HUDEP-2 (cell line): ENCODE results near the gene MRFAP1L1.
"Not testable (repeated sequence)": the region's sequence is repeated elsewhere in the genome, so short reads cannot be mapped to it uniquely, and the experiment has no call there.

Experiments
- DNase-seq, 76 experiments: peaks; one replicate each; lab custom pipeline; 2025; ENCODE audit not compliant: unreplicated experiment in 76 of 76; lab: John Stamatoyannopoulos, UW

MRFAP1L1 gene

GRCh38 chr4:6692379-6692778, 17.3 kb downstream of the MRFAP1L1 start:
- DNase-seq = no peak

GRCh38 chr4:6689506-6689960, 20.1 kb downstream of the MRFAP1L1 start:
- no peak for DNase-seq

- DNase-seq = peak in 10 of 76 experiments; percentile 13 to 23 (median 17)
Observed at GRCh38 chr4:6688879-6689505, 20.7 kb downstream of the MRFAP1L1 start.

GRCh38 chr4:6687947-6688878, 21.5 kb downstream of the MRFAP1L1 start:
- DNase-seq = no peak

- no peak for DNase-seq
Observed at GRCh38 chr4:6686104-6686787, 23.4 kb downstream of the MRFAP1L1 start.

- DNase-seq = no peak
Observed at GRCh38 chr4:6684656-6685055, 25.0 kb downstream of the MRFAP1L1 start.

GRCh38 chr4:6682862-6683590, 26.6 kb downstream of the MRFAP1L1 start:
- DNase-seq = no peak

- DNase-seq = peak in 17 of 76 experiments; percentile 1 to 38 (median 13)
Observed at GRCh38 chr4:6681191-6681590, 28.5 kb downstream of the MRFAP1L1 start.

- no peak for DNase-seq
Observed at GRCh38 chr4:6680372-6681034, 29.2 kb downstream of the MRFAP1L1 start.

GRCh38 chr4:6676722-6677558, 32.7 kb downstream of the MRFAP1L1 start:
- DNase-seq = no peak

- peak in 43 of 76 experiments; percentile 8 to 71 (median 30) for DNase-seq
Observed at GRCh38 chr4:6674500-6675149, 35.0 kb downstream of the MRFAP1L1 start.

- peak in 75 of 76 experiments; percentile 32 to 94 (median 88) for DNase-seq
Observed at GRCh38 chr4:6673660-6674499, 35.8 kb downstream of the MRFAP1L1 start.

GRCh38 chr4:6673191-6673659, 36.4 kb downstream of the MRFAP1L1 start:
- peak in 39 of 76 experiments; percentile 11 to 62 (median 33) for DNase-seq

- DNase-seq = not testable (repeated sequence)
Observed at GRCh38 chr4:6672541-6673190, 37.0 kb downstream of the MRFAP1L1 start.

- DNase-seq = no peak
Observed at GRCh38 chr4:6672131-6672530, 37.5 kb downstream of the MRFAP1L1 start.

GRCh38 chr4:6671648-6672047, 38.0 kb downstream of the MRFAP1L1 start:
- no peak for DNase-seq

- no peak for DNase-seq
Observed at GRCh38 chr4:6668391-6668790, 41.3 kb downstream of the MRFAP1L1 start.
